Measurements from ENCODE around the gene VPS33B.

GRCh38 chr15:91027677-91028076 lies 5.3 kb upstream of the VPS33B start:
- no peak for TF ChIP-seq CTCF (IDR thresholded peaks at IDR 0.05)
- TF ChIP-seq POLR2A (IDR thresholded peaks at IDR 0.05) = no peak
